Neural cell (in vitro differentiated cells): ENCODE results near the gene SPATA3. TPM values are rescaled to one million over a fixed set of nuclear protein-coding genes. Genes with fewer than 3 reads are reported as not detected.

Experiments used
- H2AFZ ChIP-seq: fragments of 200-600, 300-800 bp; sonication (generic), shearing (Covaris generic); 2 replicates; pipeline ENCODE4 v1.6.0; 2014; ENCODE audit warnings: low read depth, mild to moderate bottlenecking, antibody characterized with exemption, low read length, moderate library complexity
- H3F3A ChIP-seq: fragments of 200-600 bp; shearing (Covaris generic); 2 replicates; pipeline ENCODE4 v1.6.1; 2016; ENCODE audit warnings: mild to moderate bottlenecking, moderate library complexity, mixed read lengths, antibody characterized with exemption, low read length; ENCODE audit not compliant: insufficient read depth, poor library complexity, severe bottlenecking
- H3K27ac ChIP-seq: fragments of 200-600, 300-800 bp; sonication (generic), shearing (Covaris generic); 2 replicates; pipeline ENCODE4 v1.5.1; 2014; ENCODE audit warnings: mild to moderate bottlenecking, low read length, moderate library complexity
- H3K27me3 ChIP-seq: fragments of 300-800, 200-600 bp; sonication (generic), shearing (Covaris generic); 2 replicates; pipeline ENCODE4 v1.6.0; 2014; ENCODE audit warnings: mild to moderate bottlenecking, low read depth, low read length, moderate library complexity; ENCODE audit not compliant: insufficient read depth
- H3K36me3 ChIP-seq: fragments of 300-800, 200-600 bp; sonication (generic), shearing (Covaris generic); 2 replicates; pipeline ENCODE4 v1.5.1; 2014; ENCODE audit warnings: mild to moderate bottlenecking, antibody characterized with exemption, low read length, moderate library complexity; ENCODE audit not compliant: insufficient read depth
- H3K4me2 ChIP-seq: fragments of 300-800, 200-600 bp; sonication (generic), shearing (Covaris generic); 2 replicates; pipeline ENCODE4 v1.6.0; 2014; ENCODE audit warnings: mild to moderate bottlenecking, low read length
- H3K4me3 ChIP-seq: fragments of 300-800, 200-600 bp; sonication (generic), shearing (Covaris generic); 2 replicates; pipeline ENCODE4 v1.5.1; 2014; ENCODE audit warnings: mild to moderate bottlenecking, low read length, moderate library complexity
- H3K79me2 ChIP-seq: fragments of 200-600 bp; shearing (Covaris generic); replicated peaks from 2 replicates; pipeline ENCODE4 v1.6.0; 2014; ENCODE audit warnings: mild to moderate bottlenecking, low read length, moderate library complexity; ENCODE audit not compliant: insufficient read depth
- H3K9ac ChIP-seq: fragments of 300-800, 200-600 bp; sonication (generic), shearing (Covaris generic); 2 replicates; pipeline ENCODE4 v1.6.1; 2016; ENCODE audit warnings: mild to moderate bottlenecking, low read length, mixed read lengths
- H3K9me2 ChIP-seq: fragments of 200-600 bp; shearing (Covaris generic); 2 replicates; pipeline ENCODE4 v1.6.1; 2016; ENCODE audit warnings: mild to moderate bottlenecking, low read length, mixed read lengths; ENCODE audit not compliant: insufficient read depth
- H3K9me3 ChIP-seq: fragments of 200-600, 300-800 bp; sonication (generic), shearing (Covaris generic); 2 replicates; pipeline ENCODE4 v1.6.1; 2016; ENCODE audit warnings: mild to moderate bottlenecking, mixed run types, low read length, moderate library complexity, mixed read lengths
- H4K20me1 ChIP-seq: fragments of 200-600 bp; shearing (Covaris generic); 2 replicates; pipeline ENCODE4 v1.6.1; 2016; ENCODE audit warnings: mild to moderate bottlenecking, mixed run types; ENCODE audit not compliant: insufficient read depth
- CTCF ChIP-seq: fragments of 450-650 bp; IDR thresholded peaks from 2 replicates; pipeline ENCODE4 v1.5.1; 2014; ENCODE audit warnings: antibody characterized with exemption, mild to moderate bottlenecking, moderate library complexity; ENCODE audit not compliant: poor library complexity, severe bottlenecking
- EP300 ChIP-seq: fragments of 450-650 bp; conservative IDR thresholded peaks from 2 replicates; pipeline ENCODE4 v1.6.1; 2014; ENCODE audit warnings: antibody characterized with exemption, mild to moderate bottlenecking, moderate library complexity; ENCODE audit not compliant: poor library complexity, severe bottlenecking
- EZH2 ChIP-seq: fragments of 200-600, 300-800 bp; shearing (Covaris generic), sonication (generic); IDR thresholded peaks from 2 replicates; pipeline ENCODE4 v1.6.1; 2014; ENCODE audit warnings: antibody characterized with exemption, low read length, borderline replicate concordance, mild to moderate bottlenecking; ENCODE audit not compliant: insufficient read depth, poor library complexity, severe bottlenecking
- MXI1 ChIP-seq: fragments of 450-650 bp; conservative IDR thresholded peaks from 2 replicates; pipeline ENCODE4 v1.6.1; 2014; ENCODE audit warnings: antibody characterized with exemption, mild to moderate bottlenecking; ENCODE audit not compliant: poor library complexity, severe bottlenecking
- POLR2AphosphoS5 ChIP-seq: IDR thresholded peaks from 2 replicates; pipeline ENCODE4 v1.6.1; 2012
- RAD21 ChIP-seq: fragments of 450-650 bp; conservative IDR thresholded peaks from 2 replicates; pipeline ENCODE4 v1.6.1; 2014; ENCODE audit warnings: antibody characterized with exemption, mild to moderate bottlenecking, moderate library complexity
- SMC3 ChIP-seq: fragments of 450-650 bp; conservative IDR thresholded peaks from 2 replicates; pipeline ENCODE4 v1.6.1; 2014; ENCODE audit warnings: antibody characterized with exemption, mild to moderate bottlenecking, moderate library complexity; ENCODE audit not compliant: poor library complexity
- TAF1 ChIP-seq: IDR thresholded peaks from 2 replicates; pipeline ENCODE4 v1.6.1; 2012; ENCODE audit warnings: low read depth
- polyA plus RNA-seq: library from polyadenylated mRNA; depleted of rRNA; stranded (reverse); fragments of >200 nt; gene quantifications from 2 replicates; pipeline ENCODE4 v1.2.3, GENCODE V29; 2014
- TF ChIP-seq, protein P1 (sequence below): IDR thresholded peaks from 2 replicates; pipeline ENCODE4 v1.6.1; 2012; ENCODE audit warnings: borderline replicate concordance

Gene SPATA3
- polyA plus RNA-seq, 1 donor from 2014 or later = not detected

- Histone ChIP-seq H3K4me2 (no peak overlapping the region), H2AFZ (no peak overlapping the region), H3K27me3 (no peaks in the 10 kb centered on the region), H3K9me2 (no peaks in the 10 kb centered on the region), H3F3A (no peaks in the 10 kb centered on the region), H3K9ac (no peak overlapping the region), H3K79me2 (no peaks in the 10 kb centered on the region), H4K20me1 (no peaks in the 10 kb centered on the region), H3K9me3 (no peaks in the 10 kb centered on the region), H3K36me3 (no peaks in the 10 kb centered on the region), H3K4me3 (no peak overlapping the region), H3K27ac (no peak overlapping the region)
- no peak for TF ChIP-seq RAD21
- TF ChIP-seq EZH2 = no peak
- no peak for TF ChIP-seq CTCF
- TF ChIP-seq, protein P1, sequence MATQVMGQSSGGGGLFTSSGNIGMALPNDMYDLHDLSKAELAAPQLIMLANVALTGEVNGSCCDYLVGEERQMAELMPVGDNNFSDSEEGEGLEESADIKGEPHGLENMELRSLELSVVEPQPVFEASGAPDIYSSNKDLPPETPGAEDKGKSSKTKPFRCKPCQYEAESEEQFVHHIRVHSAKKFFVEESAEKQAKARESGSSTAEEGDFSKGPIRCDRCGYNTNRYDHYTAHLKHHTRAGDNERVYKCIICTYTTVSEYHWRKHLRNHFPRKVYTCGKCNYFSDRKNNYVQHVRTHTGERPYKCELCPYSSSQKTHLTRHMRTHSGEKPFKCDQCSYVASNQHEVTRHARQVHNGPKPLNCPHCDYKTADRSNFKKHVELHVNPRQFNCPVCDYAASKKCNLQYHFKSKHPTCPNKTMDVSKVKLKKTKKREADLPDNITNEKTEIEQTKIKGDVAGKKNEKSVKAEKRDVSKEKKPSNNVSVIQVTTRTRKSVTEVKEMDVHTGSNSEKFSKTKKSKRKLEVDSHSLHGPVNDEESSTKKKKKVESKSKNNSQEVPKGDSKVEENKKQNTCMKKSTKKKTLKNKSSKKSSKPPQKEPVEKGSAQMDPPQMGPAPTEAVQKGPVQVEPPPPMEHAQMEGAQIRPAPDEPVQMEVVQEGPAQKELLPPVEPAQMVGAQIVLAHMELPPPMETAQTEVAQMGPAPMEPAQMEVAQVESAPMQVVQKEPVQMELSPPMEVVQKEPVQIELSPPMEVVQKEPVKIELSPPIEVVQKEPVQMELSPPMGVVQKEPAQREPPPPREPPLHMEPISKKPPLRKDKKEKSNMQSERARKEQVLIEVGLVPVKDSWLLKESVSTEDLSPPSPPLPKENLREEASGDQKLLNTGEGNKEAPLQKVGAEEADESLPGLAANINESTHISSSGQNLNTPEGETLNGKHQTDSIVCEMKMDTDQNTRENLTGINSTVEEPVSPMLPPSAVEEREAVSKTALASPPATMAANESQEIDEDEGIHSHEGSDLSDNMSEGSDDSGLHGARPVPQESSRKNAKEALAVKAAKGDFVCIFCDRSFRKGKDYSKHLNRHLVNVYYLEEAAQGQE = no peak
- TF ChIP-seq MXI1 = no peak
- TF ChIP-seq POLR2AphosphoS5 = no peak
- TF ChIP-seq TAF1 = no peak
- no peak for TF ChIP-seq SMC3
- TF ChIP-seq EP300 = no peak
These were observed 11.3 kb upstream of the SPATA3 start for GRCh38 chr2:230984393-230985220.

GRCh38 chr2:230985519-230986231 is 10.2 kb upstream of the SPATA3 start:
- H3K9ac ChIP-seq = no peak overlapping the region
- no peaks in the 10 kb centered on the region for H3K9me3 ChIP-seq
- no peak overlapping the region for H2AFZ ChIP-seq
- TF ChIP-seq EP300 = no peak
- TF ChIP-seq SMC3 = no peak
- no peak for TF ChIP-seq MXI1
- no peak for TF ChIP-seq RAD21
- TF ChIP-seq EZH2 = no peak
- TF ChIP-seq, protein P1 = no peak
- no peak for TF ChIP-seq POLR2AphosphoS5
- TF ChIP-seq TAF1 = no peak
- no peak for TF ChIP-seq CTCF
- no peak overlapping the region for H3K27ac ChIP-seq
- H3F3A ChIP-seq = no peaks in the 10 kb centered on the region
- H3K79me2 ChIP-seq = no peaks in the 10 kb centered on the region
- no peak overlapping the region for H3K4me2 ChIP-seq
- H3K36me3 ChIP-seq = no peaks in the 10 kb centered on the region
- no peak overlapping the region for H3K4me3 ChIP-seq
- no peaks in the 10 kb centered on the region for H3K27me3 ChIP-seq
- no peaks in the 10 kb centered on the region for H4K20me1 ChIP-seq
- no peaks in the 10 kb centered on the region for H3K9me2 ChIP-seq
